ENCODE results near the gene SP6.

The SP6 gene

DNA sequence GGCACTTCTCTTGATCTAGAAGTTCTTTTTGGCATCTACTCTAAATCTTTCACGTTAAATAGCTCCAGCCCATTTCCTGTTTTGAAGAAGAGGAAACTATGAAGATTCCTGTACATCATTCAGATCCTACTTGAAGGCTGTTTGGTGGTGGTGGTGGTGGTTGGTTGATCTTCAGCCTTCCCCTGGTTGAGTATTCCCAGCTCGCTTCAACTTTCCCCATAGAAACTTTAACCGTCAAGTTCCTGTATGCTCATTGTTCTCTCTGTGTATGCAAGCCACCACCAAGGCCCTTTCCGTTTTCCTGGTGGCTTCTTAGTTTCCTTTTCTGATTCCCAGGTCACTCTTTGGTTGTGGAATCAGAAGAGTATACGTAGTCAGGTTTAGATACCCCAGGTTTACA lies 16.2 kb downstream of the SP6 start:
- TF ChIP-seq, protein P1, sequence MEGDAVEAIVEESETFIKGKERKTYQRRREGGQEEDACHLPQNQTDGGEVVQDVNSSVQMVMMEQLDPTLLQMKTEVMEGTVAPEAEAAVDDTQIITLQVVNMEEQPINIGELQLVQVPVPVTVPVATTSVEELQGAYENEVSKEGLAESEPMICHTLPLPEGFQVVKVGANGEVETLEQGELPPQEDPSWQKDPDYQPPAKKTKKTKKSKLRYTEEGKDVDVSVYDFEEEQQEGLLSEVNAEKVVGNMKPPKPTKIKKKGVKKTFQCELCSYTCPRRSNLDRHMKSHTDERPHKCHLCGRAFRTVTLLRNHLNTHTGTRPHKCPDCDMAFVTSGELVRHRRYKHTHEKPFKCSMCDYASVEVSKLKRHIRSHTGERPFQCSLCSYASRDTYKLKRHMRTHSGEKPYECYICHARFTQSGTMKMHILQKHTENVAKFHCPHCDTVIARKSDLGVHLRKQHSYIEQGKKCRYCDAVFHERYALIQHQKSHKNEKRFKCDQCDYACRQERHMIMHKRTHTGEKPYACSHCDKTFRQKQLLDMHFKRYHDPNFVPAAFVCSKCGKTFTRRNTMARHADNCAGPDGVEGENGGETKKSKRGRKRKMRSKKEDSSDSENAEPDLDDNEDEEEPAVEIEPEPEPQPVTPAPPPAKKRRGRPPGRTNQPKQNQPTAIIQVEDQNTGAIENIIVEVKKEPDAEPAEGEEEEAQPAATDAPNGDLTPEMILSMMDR (IDR thresholded peaks at IDR 0.05; ENCODE audit: control insufficient read depth, insufficient read depth, low read depth, low read length, missing control alignments): no peak
- H3K4me3 ChIP-seq (ENCODE audit: control insufficient read depth, low read depth, low read length): no peak overlapping the region
- no peak for DNase-seq (ENCODE audit: low read depth)

DNA sequence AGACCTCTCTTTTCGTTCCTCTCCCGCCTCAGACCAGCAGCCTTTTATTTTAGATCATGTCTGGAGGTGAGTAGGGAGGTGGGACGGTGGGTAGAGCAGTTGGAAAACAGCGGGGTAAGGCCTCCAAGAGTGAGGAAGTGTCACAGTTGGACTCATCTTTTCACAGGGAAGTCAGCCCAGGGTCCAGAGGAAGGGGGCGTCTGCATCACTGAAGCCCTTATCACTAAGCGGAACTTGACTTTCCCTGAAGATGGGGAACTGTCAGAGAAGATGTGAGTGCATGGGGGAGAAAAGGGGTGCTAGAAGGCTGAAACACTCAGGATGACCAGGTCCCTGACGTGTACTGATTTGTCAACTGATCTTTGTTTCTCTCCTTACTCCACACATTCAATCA lies 19.0 kb downstream of the SP6 start:
- peak overlapping the region; percentile 88 for H3K4me3 ChIP-seq (ENCODE audit: control insufficient read depth, low read depth, low read length)
- DNase-seq (ENCODE audit: low read depth): no peak
- TF ChIP-seq, protein P1 (IDR thresholded peaks at IDR 0.05; ENCODE audit: control insufficient read depth, insufficient read depth, low read depth, low read length, missing control alignments): no peak

DNA sequence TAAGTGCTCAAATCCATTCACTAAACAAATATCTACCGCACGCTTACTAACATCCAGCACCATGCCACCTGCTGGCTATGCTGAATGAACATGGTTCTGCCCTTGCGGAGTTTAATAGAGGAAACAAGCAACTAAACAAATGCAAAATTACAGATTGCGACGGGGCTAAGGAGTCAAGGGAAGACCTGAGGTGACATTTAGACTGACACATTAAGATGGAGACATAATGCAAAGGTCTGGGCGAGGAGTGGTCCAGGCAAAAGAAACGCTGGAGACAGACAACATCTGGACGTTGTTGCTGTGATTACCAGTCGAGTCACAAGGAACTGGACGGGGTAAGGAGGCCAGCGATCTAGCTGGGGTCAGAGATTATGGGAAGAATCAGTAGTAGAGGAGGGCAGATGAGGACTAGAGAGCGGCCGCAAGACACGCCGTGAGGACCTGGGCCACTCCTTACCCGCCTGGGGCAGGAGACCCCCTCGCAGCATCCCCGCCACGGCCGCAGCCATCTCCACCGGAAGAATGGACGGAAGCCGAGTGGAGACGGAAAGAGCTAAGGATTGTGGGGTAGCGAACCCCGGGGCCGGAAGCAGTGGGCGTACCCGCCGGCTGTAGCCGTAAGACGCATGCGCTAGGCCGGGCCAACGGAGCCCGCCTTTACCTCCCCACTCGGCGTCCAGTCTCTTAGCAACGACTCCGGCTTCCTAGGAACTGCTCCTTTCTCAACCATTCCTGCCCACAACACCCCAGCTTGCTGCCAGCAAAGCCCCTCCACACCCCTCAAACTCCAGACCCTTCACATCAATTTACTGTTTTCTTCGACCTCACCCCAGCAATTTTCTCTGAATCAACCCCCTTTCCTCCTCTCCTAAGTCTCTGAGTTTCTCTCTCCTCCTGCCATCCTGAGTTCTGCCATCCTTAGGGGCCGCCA lies 19.7 kb downstream of the SP6 start, which contains the start of the genes LRRC46 and MRPL10:
Gene LRRC46, plus strand, starts transcription at position 668 of the 931 bp plus-strand sequence. CDS start 320 bp downstream, outside the sequence.
Gene MRPL10, minus strand, starts transcription at position 539 of the 931 bp plus-strand sequence. Its CDS starts 30 bp downstream, at position 509.
- H3K4me3 ChIP-seq (ENCODE audit: control insufficient read depth, low read depth, low read length): peak within 1 kb of the TSS; percentile 88
- DNase-seq (ENCODE audit: low read depth): peak; percentile 67
- TF ChIP-seq, protein P1 (IDR thresholded peaks at IDR 0.05; ENCODE audit: control insufficient read depth, insufficient read depth, low read depth, low read length, missing control alignments): peak; percentile 44

DNA sequence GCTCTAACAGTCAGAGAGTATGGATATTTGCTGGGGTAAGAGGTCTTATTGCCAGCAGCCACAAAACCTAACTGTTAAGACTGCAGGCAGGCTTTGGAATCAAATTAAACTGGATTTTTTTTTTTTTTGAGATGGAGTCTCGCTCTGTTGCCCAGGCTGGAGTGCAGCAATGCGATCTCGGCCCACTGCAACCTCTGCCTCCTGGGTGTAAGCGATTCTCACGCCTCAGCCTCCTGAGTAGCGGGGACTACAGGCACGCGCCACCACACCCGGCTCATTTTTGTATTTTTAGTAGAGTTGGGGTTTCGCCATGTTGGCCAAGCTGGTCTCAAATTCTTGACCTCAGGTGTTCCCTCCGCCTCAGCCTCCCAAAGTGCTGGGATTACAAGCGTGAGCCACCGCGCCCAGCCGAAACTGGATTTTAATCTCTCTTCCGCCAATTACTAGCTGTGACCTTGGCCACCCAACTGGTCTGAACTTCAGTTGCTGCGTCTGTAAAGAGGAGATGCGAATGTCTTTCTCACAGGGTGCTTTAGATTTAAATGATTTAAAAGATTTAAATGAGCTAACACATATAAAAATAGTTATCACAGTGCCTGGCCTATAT lies 20.5 kb downstream of the SP6 start:
- peak overlapping the region; percentile 88 for H3K4me3 ChIP-seq (ENCODE audit: control insufficient read depth, low read depth, low read length)
- TF ChIP-seq, protein P1 (IDR thresholded peaks at IDR 0.05; ENCODE audit: control insufficient read depth, insufficient read depth, low read depth, low read length, missing control alignments): no peak
- no peak for DNase-seq (ENCODE audit: low read depth)

DNA sequence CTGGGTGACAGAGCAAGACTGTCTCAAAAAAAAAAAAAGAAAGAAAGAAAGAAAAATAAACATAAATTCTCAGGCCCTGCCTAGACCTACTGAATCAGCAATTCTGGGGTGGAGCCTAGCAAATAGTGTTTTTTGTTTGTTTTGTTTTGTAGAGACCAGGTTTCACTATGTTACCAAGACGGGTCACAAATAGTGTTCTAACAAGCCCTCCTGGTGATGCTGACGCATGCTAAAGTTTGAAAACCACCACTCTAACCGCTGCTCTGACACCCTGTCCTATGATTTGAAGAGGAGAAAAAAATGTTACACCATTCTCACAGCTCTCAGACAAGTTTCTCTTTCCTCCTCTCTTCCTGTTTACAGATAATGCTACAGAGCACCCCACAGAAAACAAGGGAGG lies 21.1 kb downstream of the SP6 start:
- H3K4me3 ChIP-seq (ENCODE audit: control insufficient read depth, low read depth, low read length): no peak overlapping the region
- no peak for DNase-seq (ENCODE audit: low read depth)
- TF ChIP-seq, protein P1 (IDR thresholded peaks at IDR 0.05; ENCODE audit: control insufficient read depth, insufficient read depth, low read depth, low read length, missing control alignments): no peak

DNA sequence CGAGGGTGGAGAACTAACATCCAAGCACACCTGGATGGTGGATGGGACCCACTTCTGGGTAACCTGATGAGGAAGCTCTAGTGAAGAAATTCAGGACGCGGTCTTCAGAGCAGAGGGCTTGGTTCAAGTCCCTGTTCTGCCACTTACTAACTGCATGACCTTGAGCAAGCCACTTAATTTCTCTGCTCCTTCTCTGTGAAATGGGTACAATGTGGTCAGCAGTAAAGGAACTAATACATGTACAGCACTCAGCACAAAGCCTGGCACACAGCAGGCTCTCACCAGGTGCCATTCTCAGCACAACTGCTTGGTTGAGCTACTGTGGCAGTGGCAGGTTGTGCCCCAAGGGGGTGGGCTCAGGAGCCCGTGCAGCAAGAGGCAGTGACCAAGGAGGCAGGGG lies 27.4 kb downstream of the SP6 start:
- no peak overlapping the region for H3K4me3 ChIP-seq (ENCODE audit: control insufficient read depth, low read depth, low read length)
- DNase-seq (ENCODE audit: low read depth): no peak
- TF ChIP-seq, protein P1 (IDR thresholded peaks at IDR 0.05; ENCODE audit: control insufficient read depth, insufficient read depth, low read depth, low read length, missing control alignments): no peak
